GM12801 (cell line): ENCODE measurements around the gene COX19.

Source experiments
- TF ChIP-seq, protein P1 (sequence below): IDR thresholded peaks from one replicate; pipeline ENCODE4 v1.5.1; 2011; ENCODE audit warnings: control low read depth; ENCODE audit not compliant: insufficient read length; ENCODE audit errors: extremely low read depth

The COX19 gene

DNA sequence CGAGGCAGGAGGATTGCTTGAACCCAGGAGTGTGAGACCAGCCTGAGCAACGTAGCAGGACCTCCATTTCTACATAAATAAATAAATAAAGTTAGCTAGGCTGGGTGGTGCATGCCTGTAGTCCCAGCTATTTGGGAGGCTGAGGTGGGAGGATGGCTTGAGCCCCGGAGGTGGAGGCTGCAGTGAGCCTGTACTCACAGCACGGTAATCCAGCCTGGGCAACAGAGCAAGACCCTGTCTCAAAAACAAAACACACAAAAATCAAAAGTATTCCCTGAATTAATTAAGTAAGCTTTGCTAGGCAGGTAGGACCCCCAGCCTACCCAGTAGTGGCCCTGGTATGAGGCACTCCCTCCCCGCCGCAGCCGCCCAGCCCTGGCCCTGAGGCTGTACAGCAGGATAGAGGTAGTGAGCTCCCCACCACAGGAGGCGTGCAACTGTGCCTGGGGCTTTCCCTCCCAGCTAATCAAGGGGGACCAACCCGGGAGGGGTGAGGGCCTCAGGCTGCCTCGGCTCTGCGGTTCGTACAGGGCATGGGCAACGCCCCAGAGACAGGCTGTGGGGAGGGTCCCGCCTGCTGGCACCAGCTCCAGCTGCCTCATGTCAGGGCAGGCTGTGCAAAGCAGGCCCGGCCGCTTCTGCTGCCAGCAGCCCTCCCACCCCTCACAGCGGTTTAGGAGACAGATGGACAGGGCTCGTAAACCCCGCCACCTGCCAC is 6.6 kb upstream of the COX19 start:
- TF ChIP-seq, protein P1, sequence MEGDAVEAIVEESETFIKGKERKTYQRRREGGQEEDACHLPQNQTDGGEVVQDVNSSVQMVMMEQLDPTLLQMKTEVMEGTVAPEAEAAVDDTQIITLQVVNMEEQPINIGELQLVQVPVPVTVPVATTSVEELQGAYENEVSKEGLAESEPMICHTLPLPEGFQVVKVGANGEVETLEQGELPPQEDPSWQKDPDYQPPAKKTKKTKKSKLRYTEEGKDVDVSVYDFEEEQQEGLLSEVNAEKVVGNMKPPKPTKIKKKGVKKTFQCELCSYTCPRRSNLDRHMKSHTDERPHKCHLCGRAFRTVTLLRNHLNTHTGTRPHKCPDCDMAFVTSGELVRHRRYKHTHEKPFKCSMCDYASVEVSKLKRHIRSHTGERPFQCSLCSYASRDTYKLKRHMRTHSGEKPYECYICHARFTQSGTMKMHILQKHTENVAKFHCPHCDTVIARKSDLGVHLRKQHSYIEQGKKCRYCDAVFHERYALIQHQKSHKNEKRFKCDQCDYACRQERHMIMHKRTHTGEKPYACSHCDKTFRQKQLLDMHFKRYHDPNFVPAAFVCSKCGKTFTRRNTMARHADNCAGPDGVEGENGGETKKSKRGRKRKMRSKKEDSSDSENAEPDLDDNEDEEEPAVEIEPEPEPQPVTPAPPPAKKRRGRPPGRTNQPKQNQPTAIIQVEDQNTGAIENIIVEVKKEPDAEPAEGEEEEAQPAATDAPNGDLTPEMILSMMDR, result no peak

DNA sequence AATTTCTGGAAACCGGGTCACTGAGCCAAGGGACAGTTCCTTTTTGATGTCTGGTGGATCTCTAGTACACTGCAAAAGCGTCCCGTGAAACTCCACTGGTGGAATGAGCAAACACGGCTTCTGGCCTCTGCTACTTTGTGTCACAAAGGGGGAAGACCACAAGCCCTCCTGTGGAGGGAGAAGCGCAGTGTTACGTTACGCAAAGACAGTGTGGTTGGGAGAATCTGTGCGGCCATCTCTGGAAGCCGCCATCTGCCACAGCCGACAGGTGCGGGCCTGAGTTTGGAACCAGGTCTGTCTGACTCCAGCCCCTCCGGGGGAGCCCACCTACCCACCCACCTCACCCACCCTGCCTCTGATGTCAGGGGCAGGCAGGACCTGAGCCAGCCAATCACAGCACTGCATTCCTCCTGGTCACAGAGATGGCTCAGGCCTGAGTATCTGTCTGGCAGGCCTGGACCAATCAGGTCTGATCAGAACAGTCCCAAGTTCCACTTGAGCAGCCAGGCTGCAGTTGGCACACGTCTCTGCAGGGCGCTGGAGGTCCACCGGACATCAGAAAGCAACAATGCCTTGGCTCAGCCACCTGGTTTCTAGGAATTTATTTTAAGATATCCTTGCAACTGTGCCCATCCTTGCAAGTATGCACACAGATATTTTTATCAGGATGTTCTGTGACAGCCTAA is 4.7 kb upstream of the COX19 start:
- TF ChIP-seq, protein P1, result no peak

DNA sequence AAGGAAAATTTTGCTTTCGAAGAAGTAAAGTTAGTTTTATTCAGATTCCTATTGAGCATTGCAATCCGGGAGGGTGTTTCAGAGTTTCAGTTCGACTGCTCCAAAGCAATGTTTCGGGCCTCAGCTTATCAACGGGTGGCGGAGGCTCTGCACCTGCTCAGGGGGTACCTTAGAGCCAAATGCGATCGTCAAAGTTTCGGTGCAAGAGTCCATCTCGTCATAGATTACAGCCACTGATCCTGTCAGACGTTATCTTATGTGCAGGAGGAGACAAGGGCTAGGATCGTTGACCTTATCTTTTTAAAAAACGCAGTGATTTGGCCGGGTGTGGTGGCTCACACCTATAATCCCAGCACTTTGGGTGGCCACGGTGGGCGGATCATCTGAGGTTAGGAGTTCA is 3.8 kb upstream of the COX19 start:
- TF ChIP-seq, protein P1, result no peak

DNA sequence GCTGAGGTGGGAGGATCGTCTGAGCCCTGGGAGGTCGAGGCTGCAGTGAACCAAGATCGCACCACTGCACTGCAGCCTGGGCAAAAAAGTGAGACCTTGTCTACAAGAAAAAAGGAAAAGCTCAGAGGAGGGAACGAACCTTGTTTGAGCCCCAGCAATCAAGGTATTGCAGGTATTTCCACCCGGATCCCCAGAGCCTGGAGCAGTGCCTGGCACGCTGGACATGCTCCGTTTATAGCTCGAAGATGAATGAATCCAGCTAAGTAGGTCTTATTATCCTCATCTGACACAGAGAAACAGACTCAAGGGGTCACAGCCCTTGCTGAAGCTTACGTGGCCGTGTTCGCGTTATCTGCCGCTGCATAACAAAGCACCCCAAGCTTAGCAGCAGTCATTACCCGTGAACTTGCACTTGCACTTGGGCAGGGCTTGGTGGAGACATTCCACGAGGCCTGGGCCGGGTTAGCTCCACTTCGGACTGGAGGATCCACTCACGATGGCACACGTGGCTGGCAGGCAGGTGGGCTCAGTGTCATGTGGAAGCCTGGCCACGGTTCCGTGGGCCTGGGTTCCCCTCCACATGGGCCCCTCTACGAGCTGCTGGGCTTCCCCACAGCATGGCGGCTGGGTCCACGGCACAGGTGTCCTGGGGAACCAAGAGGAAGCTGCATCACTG is 3.2 kb upstream of the COX19 start:
- TF ChIP-seq, protein P1, result no peak

DNA sequence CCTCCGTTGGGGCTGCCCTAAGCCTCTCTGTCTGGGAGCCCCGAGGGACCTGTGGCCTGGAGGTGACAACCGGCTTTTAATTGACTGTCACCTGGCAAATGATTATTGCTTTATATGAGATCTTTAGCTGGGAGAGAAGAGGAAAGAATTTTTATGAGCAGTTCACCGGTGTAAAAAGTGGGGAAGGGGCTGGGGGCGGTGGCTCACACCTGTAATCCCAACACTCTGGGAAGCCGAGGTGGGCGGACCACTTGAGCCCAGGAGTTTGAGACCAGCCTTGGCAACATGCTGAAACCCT is 2.6 kb upstream of the COX19 start:
- TF ChIP-seq, protein P1, result no peak

DNA sequence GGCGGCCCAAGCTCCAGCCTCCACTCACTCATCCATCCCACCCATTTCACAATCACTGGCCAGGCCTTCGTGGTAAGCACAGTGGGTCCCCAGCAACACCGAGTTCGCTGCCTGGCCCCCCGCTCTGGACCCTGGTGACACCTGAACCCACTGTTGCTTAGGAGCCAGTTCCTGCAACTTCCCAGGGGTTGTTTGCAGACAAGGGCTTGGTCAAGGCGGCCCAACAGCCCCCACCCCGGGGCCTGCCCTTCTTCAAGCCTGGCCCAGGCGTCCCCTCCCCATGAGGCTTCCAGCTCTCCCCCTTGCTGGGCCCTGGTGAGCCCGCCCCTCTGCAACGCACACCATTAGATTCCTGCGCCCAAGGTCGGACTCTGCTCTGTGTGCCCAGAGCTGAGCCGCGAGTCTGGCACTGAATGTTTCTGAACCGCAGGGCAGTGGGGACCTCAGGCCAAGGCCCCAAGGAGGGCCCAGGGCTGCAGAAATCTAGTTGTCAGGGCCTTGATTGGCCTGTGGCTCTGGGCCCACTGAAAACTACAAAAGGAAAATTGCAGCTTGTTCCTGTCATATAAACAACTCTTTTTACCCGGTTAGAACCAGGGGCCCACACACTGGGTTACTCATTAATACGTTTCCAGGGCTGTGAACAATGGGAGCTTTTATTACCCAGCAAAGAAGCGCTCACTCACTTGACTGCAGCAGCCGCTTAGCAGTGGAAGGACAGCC is 2.1 kb upstream of the COX19 start:
- TF ChIP-seq, protein P1, result no peak

DNA sequence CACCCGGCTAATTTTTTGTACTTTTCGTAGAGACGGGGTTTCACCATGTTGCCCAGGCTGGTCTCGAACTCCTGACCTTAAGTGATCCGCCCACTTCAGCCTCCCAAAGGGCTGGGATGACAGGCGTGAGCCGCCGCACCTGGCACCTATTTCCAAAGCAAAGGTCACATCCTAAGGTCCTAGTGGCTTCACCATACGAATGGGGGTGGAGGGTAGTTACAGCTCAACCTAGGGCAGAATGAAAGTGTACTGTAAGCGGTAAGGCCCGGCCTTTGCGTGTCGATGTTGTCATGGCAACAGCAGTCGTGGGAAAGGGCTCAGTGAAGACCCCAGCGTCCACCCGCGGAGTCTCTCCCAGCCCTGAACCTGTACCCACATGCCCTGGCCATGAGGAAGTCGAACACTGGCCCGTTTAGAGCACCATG is 1.6 kb upstream of the COX19 start:
- TF ChIP-seq, protein P1, result no peak
